Stimulated activated CD4-positive, alpha-beta T cell treated with anti-CD3 and anti-CD28 coated beads, Interleukin-12 subunit alpha, Interleukin-12 subunit beta, amount 100 ng/mL, for 24 hours (primary cell): ENCODE results near the gene AKR7A3.
"Not testable (repeated sequence)": the region's sequence is repeated elsewhere in the genome, so short reads cannot be mapped to it uniquely, and the experiment has no call there.

Experiments
- DNase-seq, 2 experiments: peaks; one replicate each; pipeline ENCODE4 v3.0.0-alpha.2; 2020; ENCODE audit warnings: low read depth in 2 of 2

AKR7A3 gene

GRCh38 chr1:19289244-19289643, 674 bp upstream of the AKR7A3 start:
- DNase-seq = no peak

DNA sequence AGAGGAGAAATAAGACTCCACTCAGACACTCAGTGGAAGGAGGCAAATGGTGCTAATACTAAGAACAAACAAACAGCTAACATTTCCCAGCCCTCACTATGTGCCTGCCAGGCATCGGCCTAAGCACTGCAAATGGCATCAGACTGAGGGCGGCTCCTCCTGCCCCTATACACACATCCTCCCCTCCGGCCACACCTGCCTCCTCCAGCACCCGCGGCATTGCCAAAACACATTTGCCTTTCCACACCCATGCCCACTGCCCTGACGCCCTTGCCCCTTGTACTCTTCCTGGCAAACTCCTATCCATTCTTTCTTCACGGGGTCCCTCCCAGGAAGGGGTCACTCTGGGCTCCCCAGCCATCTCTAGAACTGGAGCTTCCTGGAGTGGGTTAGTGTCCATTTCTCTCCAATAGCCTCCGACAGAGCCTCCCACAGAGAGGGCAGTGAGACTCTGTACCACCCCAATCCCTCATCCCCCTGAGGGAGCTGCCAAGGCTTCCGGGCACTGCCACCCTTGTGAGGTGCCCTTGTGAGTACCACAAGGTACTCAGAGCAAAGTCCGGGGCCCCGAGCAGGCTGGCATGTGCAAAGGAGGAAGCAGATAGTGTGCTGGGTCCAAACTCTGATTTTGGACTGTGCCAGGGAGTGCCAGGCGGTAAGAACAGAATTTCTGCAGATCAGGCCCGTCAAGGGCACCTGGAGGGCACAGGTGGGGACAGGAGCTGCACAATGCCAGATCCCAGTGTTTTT, 959 bp downstream of the AKR7A3 start:
- DNase-seq = no peak

DNA sequence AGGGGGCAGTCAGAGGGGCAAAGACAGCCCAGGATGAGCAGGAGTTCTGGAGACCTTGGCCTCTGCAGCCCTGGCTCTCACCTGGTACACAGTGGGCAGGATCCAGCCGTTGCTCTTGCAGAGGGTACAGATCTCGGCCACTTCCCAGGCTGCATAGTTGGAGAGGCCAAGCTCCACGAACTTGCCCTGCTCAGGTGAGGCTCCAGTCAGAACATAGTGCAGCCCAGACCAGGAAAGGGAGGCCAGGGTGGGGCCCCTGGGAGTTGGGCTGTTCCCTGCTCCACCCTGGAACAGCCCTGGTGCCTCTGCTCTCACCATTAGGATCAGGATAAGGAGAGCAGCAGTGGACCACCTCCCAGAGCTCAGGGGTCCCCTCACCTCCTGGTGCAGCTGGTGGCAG, 2.8 kb downstream of the AKR7A3 start:
- not testable (repeated sequence) for DNase-seq

DNA sequence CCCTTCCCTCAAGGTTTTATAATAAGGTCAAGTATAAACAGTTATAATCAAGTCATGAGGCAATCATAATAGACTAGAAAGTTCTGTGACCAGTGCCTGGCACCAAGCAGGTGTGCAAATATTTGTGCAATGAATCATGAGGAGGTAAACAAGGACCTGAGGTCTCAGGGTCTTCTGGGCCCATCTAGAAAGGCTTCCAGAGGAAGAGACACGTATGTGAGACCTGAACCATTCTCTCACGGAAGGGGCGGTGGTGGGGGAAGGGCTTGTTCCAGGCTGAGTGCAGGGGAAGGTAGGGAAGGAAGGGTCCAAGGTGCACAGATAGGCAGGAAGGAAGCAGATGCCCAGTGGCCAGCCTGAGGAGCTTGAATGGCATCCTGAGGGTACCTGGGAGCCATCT, 3.2 kb downstream of the AKR7A3 start:
- DNase-seq = not testable (repeated sequence)

DNA sequence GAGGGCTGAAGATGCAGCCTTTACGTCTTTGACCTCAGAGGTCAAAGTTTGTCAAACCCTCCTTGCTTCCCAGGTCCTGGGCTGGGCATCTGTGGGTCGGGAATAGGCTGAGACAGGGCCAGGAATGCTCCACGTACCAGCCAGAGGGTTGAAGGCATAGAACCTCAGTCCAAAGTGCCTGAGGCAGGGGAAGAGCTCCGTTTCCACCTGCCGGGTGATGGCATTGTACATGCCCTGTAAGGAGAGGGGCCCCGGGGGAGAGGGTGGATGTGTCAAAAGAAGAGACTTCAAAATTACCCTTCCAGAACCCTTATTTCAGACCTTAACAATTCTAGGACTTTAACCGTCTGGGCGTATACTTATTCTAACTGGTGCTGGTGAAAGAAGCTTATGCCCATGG, 3.7 kb downstream of the AKR7A3 start:
- no peak for DNase-seq

- DNase-seq = no peak
These were observed 4.7 kb downstream of the AKR7A3 start for GRCh38 chr1:19283891-19284290.

DNA sequence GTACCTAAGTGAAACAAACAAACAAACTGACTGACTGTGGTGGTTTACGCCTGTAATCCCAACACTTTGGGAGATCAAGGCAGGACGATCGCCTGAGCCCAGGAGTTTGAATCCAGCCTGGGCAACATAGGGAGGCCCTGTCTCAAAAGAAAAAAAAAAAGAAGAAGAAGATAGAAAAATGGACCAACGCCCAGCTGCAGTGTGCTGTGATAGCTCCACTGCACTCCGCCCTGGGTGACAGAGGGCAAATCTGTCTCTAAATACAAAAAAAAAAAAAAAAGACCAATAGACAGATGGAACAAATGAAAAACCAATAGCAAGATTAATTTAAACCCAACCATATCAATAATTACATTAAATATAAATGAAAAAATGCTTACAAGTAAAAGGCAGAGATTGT, 13.9 kb downstream of the AKR7A3 start:
- DNase-seq = no peak

- not testable (repeated sequence) for DNase-seq
These were observed 14.6 kb downstream of the AKR7A3 start for GRCh38 chr1:19273844-19274531.

GRCh38 chr1:19273106-19273843, 15.3 kb downstream of the AKR7A3 start:
- no peak for DNase-seq

DNA sequence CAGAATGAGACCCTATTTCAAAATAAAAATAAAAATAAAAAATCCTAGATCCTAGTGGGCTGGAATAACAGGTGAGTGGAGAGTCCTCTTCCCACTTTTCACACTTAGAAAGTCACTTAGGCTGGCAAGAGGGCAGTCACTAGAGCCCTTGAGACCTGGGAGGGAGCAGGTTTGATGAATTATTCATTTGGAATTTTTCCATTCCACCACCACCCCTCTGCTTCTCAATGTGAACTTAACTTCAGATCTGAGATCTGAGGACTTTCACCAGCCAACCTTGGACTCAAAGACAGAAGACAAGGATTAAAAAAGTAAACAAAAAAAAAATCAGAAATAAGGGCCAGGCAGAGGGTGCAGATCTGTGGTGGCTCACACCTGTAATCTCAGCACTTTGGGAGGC, 16.5 kb downstream of the AKR7A3 start:
- no peak for DNase-seq

GRCh38 chr1:19270343-19270730, 18.2 kb downstream of the AKR7A3 start:
- not testable (repeated sequence) for DNase-seq

GRCh38 chr1:19269427-19270342, 18.9 kb downstream of the AKR7A3 start:
- DNase-seq = not testable (repeated sequence)

DNA sequence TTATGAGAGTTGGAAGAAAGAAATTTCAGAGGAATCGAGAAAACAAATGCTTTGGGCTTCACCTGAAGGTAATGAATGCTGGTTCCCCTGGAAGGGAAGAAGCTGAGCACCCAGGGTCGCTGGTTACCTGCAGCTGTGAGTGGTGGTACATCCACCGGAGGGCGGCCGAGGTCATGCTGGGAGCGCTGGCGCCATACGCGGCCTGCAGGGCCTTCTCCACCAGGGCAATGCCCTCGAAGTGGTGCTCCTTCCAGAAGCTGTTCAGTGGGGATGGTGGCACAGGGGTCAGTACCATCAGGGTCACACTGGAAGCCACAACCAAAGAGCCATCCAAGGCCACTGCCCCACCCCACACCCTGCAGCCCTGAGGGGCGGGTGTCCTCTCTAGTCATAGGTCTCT, 20.1 kb downstream of the AKR7A3 start:
- no peak for DNase-seq

GRCh38 chr1:19262744-19263143, 25.8 kb downstream of the AKR7A3 start:
- no peak for DNase-seq

DNA sequence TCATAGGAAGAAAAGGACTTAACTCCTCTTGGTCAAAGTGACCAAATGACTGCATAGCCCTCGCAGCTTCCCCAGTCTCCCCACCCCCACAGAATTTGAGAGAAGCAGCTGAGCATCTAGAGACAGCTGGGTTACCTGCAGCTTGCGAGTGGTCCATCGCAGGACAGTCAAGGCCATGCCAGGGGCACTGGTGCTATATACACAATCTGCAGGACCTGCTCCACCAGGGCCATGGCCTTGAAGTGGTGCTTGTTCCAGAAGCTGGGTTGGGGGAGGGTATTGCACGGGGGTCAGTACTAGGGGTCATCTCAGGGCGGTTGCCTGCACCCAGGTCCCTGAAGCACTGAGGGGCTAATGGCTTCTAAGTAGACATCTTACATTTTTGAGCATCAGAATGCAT, 26.5 kb downstream of the AKR7A3 start:
- no peak for DNase-seq

- no peak for DNase-seq
These were observed 28.1 kb downstream of the AKR7A3 start for GRCh38 chr1:19260211-19261138.

DNA sequence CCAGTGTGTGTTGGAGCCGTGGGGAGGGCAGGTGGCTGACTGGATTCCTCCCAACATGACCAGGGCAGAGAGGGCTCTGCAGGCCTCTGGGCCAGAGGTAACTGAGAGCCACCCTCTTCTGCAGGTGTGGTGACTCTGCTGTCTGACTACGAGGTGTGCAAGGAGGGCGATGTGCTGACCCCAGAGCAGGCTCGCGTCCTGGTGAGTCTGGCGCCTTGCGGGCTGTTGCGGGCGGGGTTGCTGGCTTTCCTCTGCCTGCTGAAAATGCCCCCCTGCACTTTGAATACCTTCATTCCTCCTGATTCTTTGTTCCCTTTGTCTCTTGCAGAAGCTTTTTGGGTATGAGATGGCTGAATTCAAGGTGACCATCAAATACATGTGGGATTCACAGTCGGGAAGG, 30.2 kb downstream of the AKR7A3 start:
- DNase-seq = no peak

GRCh38 chr1:19257178-19257914, 31.2 kb downstream of the AKR7A3 start:
- no peak for DNase-seq

DNA sequence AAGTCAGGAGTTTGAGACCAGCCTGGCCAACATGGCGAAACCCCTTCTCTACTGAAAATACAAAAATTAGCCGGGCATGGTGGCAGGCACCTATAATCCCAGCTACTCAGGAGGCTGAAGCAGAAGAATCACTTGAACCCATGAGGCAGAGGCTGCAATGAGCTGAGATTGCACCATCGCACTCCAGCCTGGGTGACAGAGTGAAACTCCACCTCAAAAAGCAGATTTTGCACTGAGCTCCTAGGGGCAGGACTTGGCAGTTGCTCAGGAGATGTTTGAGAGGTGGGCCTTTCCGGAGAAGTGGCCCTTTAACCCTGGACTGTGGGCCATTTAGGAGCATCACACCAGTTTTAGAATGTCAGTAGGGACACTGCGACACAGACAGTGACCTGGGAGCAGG, 32.3 kb downstream of the AKR7A3 start:
- DNase-seq = not testable (repeated sequence)

DNA sequence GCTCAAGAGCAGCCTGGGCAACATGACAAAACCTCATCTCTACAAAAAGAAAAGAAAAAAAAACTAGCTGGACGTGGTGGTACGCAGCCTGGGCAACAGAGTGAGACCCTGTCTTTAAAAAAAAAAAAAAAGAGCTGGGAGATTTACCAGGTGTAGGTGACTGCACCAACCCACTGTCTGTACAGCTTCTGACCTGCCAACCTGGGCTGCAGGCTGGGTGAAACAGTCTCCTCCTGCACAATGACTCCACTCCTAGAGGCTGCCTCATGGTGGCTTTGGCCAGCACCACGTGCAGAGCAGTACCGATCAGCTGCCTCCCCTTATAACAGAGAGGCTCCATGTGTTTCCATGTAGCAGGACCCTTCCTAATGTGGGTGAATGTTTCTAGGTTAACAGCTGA, 33.3 kb downstream of the AKR7A3 start:
- DNase-seq = no peak
